Lower leg skin (tissue), 3 donors: Measurements from ENCODE around the gene CHL1.

Experiments
- POLR2A ChIP-seq, 2 donors: fragments of 450-650 bp; IDR thresholded peaks; one replicate each; pipeline ENCODE4 v1.6.1; 2016 to 2017; ENCODE audit warnings: antibody characterized with exemption in 2 of 2, mild to moderate bottlenecking in 1 of 2, moderate library complexity in 1 of 2
- TF ChIP-seq, protein P1 (sequence below), 3 donors: fragments of 450-650 bp; IDR thresholded peaks; one replicate each; pipeline ENCODE4 v1.5.1; 2016; ENCODE audit warnings: antibody characterized with exemption in 3 of 3, mild to moderate bottlenecking in 3 of 3, moderate library complexity in 2 of 3

DNA sequence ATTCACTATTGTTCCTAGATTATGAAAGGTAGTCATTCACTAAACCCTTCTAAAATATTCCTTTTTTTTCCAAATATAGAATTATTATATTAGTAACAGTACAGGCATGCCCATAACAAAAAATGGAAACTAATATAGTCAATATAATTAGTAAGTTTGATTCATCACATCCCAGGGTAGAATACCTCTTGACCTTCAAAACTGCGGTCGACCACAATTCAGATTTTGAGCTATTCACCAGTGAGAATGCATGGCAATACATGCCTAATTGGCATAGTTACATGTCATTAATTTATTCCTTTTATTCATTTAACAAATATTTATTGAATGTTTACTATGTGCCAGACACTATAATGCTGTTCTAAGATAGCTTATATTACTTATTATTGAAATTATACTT is 98.0 kb downstream of the CHL1 start:
- TF ChIP-seq, protein P1, sequence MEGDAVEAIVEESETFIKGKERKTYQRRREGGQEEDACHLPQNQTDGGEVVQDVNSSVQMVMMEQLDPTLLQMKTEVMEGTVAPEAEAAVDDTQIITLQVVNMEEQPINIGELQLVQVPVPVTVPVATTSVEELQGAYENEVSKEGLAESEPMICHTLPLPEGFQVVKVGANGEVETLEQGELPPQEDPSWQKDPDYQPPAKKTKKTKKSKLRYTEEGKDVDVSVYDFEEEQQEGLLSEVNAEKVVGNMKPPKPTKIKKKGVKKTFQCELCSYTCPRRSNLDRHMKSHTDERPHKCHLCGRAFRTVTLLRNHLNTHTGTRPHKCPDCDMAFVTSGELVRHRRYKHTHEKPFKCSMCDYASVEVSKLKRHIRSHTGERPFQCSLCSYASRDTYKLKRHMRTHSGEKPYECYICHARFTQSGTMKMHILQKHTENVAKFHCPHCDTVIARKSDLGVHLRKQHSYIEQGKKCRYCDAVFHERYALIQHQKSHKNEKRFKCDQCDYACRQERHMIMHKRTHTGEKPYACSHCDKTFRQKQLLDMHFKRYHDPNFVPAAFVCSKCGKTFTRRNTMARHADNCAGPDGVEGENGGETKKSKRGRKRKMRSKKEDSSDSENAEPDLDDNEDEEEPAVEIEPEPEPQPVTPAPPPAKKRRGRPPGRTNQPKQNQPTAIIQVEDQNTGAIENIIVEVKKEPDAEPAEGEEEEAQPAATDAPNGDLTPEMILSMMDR (IDR thresholded peaks at IDR 0.05): no peak
- no peak for TF ChIP-seq POLR2A (IDR thresholded peaks at IDR 0.05)
